Renal cortical epithelial cell (primary cell): ENCODE measurements around the gene ANK2. TPM values are rescaled to one million over a fixed set of nuclear protein-coding genes. Genes with fewer than 3 reads are reported as not detected.
"Not testable (repeated sequence)": the region's sequence is repeated elsewhere in the genome, so short reads cannot be mapped to it uniquely, and the experiment has no call there.

ENCODE experiments used
- DNase-seq: peaks from one replicate; pipeline ENCODE4 v3.0.0-alpha.2; 2011; ENCODE audit warnings: low read depth
- total RNA-seq: library from RNA; depleted of rRNA; stranded (reverse); fragments of >200 nt; gene quantifications from 2 replicates; pipeline ENCODE4 v1.2.3, GENCODE V29; 2014

Gene ANK2
- total RNA-seq, 1 donor from 2014 or later = 17.7 TPM

DNA sequence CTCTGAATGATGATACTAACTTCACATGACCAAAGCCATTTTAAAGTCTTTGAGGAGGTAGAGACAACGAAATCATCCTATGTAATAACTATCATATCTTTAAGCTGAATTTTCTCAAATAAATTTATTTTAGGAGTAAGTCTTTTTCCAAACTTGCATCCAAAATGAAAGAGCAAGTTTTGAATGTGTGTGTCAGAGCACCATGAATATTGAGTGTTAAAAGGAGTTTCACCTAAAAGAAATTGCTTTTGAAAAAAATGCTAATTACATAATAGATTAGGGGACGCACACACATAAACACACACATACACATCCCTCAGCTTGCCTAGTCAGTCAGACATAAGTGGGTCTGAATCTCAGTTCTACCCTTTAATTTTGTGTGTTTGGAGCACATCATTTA is 1.9 kb downstream of the ANK2 start:
- no peak for DNase-seq

DNA sequence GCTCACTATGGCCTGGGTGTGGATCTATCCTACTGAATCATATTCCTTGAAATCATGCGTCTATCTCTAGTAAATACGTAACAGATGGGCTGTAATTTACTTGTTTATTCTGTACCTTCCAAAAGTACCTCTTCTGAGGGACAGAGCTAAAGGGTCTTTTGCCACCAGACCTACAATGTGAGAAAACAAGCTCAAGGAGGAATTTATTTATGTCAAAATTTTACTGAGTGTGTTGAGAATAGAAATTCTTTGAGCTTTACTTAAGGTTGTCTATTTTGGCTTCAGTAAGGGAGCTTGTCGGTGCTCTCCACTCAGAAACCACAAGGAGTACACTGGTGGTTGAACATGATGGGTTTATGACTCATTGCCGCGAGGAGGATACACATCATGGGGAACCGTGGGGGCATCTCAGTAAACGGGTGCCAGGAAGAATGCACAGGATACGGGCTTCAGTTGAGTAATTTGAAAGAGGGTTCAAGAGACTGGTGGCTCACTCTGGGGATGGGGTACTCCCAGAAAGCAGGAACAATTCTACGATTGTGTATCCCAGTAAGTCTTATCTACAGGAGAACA is 3.0 kb downstream of the ANK2 start:
- peak; percentile 90 for DNase-seq

GRCh38 chr4:113053883-113054282 is 4.4 kb downstream of the ANK2 start:
- DNase-seq = peak; percentile 63

DNA sequence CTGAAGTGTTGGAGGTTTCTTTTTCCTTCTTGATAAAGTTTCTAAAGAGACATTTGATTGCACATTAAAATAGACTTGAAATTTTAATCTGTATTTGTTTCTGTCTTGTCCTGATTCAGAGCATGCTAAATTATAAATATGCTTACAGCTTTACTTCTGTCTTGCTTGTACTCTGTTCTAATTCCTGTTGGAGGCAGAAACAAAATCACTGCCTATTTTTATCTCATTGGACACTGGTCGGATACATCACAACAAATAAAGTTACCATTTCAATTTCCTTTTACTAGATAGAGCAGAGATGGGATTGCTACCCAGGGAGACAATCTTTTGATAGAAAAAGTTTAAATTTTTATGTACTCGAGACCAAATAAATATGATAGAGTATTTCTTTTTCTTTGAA is 6.9 kb downstream of the ANK2 start:
- no peak for DNase-seq

DNA sequence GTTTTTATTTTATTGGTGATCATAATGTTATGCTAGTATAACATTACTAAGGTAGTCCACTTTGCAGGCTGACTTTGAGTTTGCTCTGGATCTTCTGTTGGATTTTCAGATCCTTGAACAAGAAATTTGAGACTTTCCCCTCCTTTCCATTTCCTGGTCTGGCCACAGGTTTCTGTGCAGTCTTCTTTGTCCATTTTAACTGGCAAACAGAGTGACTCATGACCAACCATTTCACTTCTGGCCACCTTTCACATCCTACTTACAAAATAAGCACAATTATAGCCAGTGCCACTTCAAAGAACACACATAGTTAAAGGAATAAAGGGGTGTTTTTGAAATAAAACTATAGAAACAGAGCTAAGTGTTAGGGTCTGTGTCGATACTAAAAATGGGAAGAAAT is 8.4 kb downstream of the ANK2 start:
- DNase-seq = peak; percentile 93

GRCh38 chr4:113059449-113060182 is 10.2 kb downstream of the ANK2 start:
- no peak for DNase-seq

GRCh38 chr4:113060853-113061252 is 11.4 kb downstream of the ANK2 start:
- DNase-seq = no peak

DNA sequence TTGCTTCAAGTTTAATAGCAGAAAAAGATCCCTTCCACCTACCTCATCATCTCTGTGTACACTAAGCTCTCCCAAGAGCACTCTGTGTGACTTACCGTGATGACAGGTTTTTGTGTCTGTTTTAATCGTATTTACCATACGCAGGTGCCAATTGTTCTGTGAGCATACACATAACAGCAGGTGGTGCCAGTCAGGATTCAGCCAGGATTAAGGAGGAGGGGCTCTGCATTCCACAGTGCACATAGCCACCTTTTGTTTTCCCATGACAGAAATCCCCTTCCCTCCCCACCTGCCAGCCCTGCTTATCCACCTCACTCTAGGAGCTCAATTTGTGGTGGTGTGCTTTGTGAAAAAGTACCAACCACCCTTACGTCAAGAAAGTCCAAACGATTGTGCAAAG is 14.8 kb downstream of the ANK2 start:
- DNase-seq = no peak

- DNase-seq = no peak
Observed at GRCh38 chr4:113065629-113066028, 16.2 kb downstream of the ANK2 start.

GRCh38 chr4:113068771-113069170 is 19.3 kb downstream of the ANK2 start:
- not testable (repeated sequence) for DNase-seq

DNA sequence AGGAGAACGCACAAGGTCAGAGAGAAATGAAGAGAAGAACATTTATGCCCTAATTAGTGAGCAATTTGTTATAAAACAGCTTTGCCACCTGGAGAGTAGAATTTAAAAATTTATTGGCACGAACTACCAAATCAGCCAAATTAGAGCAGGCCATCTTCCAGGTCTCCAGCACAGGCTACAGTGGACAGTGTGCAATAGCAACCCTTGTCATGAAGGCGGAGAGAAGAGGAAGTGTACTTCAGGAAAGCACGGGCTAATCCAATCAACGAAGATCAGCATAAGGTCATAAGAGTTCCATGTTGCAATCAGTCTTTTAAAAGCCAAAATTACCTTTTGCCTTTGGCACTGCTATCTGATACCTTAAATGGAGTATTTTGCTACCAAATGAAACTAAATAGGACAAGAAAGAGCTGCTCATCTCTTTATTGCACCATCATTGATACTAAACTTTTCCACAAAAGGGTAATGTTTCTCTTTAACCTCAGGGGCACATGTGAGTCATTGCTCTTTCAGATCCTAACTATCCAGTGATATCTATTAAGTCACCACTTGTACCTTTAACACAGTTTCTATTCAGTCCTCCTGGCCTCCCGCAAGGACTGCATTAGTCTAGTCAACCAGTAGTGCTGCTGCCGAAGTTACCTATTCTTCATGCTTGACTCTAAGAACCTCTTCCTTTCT is 19.9 kb downstream of the ANK2 start:
- DNase-seq = peak; percentile 86

GRCh38 chr4:113070755-113071154 is 21.3 kb downstream of the ANK2 start:
- DNase-seq = no peak

DNA sequence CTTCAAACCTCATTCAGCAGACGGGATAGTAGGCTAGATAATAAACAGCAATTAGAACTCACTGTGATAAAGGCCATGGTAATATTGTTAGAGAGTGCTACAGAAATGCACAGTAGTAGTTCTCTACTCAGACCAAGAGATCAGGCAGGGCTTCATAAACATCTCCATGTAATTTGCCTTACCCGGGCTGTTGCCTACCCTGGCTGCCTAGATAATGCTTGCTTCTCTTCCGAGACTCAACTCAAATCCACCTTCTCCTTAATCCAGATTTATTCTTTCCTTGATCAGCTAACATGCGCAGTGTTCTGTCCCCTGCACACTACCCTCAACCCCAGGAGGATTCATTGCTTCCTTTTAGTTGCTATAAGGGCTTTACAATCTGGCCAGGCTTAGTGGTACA is 21.8 kb downstream of the ANK2 start:
- no peak for DNase-seq

GRCh38 chr4:113071805-113072204 is 22.4 kb downstream of the ANK2 start:
- no peak for DNase-seq

- DNase-seq = no peak
Observed at GRCh38 chr4:113073451-113074005, 24.1 kb downstream of the ANK2 start.

GRCh38 chr4:113077575-113077974 is 28.1 kb downstream of the ANK2 start:
- DNase-seq = no peak

DNA sequence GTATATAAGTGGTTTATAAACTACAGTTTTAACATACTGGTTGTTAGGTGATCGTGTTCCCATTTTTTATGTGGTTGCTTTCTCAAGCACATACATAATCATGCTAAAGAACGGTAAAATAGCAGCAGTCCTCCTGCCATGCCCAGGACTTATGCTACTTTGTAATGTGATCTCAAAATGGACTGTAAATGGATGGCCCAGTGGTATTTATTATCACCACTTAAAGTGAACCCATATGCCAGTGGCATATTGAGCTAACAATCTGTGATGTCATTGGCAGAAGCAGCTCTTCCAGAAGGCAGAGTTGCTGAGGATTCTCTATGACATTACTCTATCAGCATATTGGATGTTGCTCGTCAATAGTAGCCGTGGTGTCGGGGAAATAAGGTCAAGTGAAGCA is 28.6 kb downstream of the ANK2 start:
- DNase-seq = no peak

GRCh38 chr4:113080050-113080449 is 30.6 kb downstream of the ANK2 start:
- DNase-seq = peak; percentile 93

GRCh38 chr4:113080624-113081023 is 31.2 kb downstream of the ANK2 start:
- DNase-seq = no peak

GRCh38 chr4:113083346-113083745 is 33.9 kb downstream of the ANK2 start:
- DNase-seq = no peak

- no peak for DNase-seq
Observed at GRCh38 chr4:113086172-113086695, 36.8 kb downstream of the ANK2 start.

DNA sequence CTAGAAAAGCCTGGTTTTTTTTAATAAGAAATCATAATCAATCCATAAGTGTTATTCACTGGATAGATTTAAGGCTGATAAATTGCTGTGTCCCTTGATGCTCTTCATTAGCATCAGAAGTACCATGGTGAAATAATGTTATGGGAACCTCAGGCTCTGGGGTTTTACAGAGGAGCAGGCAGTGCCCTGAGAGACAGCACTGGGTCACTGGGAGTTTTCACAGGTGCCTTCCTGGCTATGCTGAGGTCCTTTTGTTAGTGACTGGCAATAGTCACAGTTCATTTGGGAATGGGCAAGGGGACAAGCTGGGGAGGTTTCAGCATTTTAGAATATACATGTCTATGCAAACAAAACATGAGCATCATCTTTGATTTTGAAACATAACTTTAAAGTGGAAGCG is 38.6 kb downstream of the ANK2 start:
- no peak for DNase-seq

DNA sequence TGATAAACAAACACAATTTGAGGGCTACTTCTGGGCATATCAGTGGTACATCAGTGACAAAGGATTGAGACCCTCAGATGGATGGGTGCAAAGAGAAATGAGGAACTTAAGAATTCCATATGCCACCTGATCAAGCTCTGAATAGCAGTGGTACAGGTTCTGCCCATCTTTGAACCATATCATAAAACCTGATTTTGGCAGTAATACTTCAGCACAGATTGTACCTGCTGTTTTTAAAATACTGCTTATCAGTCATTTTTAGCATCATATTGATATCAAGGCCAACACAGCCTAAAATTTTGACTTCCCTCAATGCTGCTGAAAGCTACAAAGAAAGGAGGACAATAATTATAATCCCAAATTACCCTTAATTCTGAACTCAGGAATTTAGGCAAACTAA is 41.5 kb downstream of the ANK2 start:
- no peak for DNase-seq
